GM21529 (cell line): ENCODE results near the gene KRT82.

Experiments used
- ATAC-seq: cut with Tn5 transposase; IDR thresholded peaks from one replicate; pipeline ENCODE4 v1.9.1; 2021; ENCODE audit not compliant: unreplicated experiment

KRT82 gene

GRCh38 chr12:52389313-52390207 lies 16.6 kb downstream of the KRT82 start:
- no peak for ATAC-seq

- ATAC-seq: no peak
Observed at GRCh38 chr12:52387859-52388258, 18.3 kb downstream of the KRT82 start.

- no peak for ATAC-seq
Observed at GRCh38 chr12:52385226-52385702, 20.9 kb downstream of the KRT82 start, which contains the start of gene KRT84. TSS of gene KRT84 (minus strand) at chr12:52385652. CDS start at chr12:52385585, 67 bp downstream.

DNA sequence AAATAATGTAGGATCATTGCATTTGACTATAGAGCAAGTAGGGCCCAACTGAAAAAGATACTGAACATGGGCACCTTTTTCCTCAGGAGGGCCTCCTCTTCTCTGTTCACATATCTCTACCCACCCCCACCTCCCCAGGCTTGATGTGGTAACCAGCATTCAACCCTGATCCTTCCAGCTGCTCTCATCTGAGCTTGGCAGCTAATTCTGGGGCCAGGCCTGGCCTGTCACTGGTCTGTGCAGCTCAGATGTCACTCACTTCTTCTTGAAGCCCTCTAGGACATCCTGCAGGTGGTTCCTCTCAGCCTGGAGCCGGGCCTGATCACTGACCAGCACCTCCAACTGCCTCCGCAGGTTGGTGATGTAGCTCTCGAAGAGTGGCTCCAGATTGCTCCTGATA lies 22.8 kb downstream of the KRT82 start:
- ATAC-seq: no peak

DNA sequence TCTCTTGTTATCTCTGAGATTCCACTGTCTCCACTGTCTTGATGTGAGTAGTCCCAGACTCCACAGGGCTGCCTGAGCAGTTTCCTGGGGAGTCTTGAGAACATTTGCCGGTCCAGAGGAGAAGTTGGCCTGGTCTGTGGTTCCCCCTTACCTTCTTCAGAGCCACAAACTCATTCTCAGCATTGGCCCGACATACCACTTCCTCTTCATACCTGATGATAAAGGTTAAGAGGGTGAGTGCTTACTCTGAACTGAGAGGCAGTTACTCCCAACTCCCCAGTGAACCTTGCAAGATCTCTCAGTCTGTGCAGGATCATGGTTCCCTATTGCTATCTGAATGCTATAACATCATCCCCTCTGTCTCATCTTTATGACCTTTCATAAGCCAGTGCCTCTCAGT lies 23.3 kb downstream of the KRT82 start:
- ATAC-seq: no peak

- ATAC-seq: no peak
Observed at GRCh38 chr12:52381206-52381605, 24.9 kb downstream of the KRT82 start.

GRCh38 chr12:52380271-52380694 lies 25.9 kb downstream of the KRT82 start:
- ATAC-seq: no peak

DNA sequence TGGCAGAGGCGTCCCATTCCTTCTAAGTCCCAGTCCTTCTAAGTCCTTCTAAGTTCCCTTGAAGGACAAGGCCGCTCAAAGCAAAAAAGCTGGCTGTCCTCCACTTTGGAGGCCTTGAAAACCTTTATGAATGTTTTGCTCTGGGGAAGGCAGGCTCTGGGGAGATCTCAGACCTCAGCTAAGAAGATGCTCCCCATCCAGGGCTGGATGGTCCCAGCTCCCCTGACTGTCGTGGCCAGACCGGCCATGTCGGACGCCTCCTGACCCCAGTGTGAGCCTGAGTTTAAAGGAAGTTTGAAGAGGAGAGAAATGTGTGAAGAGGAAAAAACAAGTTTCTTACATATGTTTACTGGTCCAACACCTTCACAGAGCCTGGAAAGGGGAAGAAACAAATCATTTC lies 26.6 kb downstream of the KRT82 start:
- ATAC-seq: no peak

- no peak for ATAC-seq
Observed at GRCh38 chr12:52378091-52378490, 28.0 kb downstream of the KRT82 start.

GRCh38 chr12:52377266-52377665 lies 28.9 kb downstream of the KRT82 start:
- ATAC-seq: no peak

DNA sequence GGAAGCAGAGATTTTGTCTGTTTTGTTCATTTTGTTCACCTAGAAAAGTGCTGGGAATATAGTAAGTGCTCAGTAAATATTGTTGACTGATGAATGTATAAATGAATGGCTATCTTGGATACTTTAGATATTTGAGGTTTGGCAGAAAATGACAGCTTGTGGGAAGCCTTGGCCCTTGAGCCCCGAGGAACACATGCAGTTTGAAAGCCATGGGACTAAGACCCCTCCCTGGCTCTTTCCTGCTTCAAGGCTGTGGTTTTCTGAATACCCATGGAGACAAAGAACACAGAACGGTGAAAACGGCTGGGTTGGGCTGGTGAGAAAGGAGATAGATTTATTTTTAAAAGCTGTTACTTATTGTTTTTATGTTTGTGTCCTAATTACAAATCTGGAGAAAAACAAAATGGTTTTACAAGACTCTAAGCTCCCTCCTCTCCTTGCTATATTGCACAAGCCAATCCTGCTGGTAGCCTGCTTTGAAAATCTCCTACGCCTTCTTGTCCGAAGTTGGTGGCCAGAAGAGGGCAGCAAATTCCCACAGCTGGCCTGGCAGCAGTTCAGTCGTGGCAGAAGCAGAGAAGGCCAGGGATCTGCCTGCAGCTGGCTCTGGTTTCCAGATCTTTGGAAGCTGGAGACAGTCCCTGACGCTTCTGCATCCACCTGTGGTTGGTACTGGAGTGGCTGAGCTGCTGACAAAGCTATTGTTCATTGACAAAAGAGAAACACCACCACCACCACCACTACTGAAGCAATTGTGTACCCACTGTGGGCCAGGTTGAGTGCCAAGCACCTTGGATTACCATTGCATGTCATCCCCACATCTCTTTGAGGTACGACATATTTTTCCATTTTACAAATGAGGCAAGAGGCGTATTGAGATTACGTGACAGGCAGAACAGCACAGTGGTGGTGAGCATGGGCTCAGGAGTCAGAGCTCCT lies 33.6 kb downstream of the KRT82 start:
- ATAC-seq: no peak

DNA sequence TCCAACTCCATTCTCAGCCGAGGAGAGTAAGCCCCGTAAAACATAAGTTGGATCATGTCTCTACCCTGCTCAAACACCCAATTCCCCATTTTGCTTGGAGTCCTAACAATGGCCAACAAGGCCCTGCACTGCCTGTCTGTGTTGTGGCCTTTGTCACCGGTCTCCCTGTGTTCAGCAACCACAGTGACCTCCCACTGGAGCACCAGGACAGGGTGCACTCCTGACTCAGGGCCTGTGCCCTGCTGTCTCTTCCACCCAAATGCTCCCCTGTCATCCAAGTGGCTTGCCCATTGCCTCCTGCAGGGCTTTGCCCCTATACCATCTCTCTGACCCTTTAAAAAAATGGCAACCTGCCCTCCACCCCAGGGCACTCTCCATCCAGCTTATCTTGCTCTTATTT lies 34.4 kb downstream of the KRT82 start:
- ATAC-seq: no peak

- no peak for ATAC-seq
Observed at GRCh38 chr12:52370926-52371608, 35.1 kb downstream of the KRT82 start.

- ATAC-seq: no peak
Observed at GRCh38 chr12:52369809-52370208, 36.3 kb downstream of the KRT82 start.

DNA sequence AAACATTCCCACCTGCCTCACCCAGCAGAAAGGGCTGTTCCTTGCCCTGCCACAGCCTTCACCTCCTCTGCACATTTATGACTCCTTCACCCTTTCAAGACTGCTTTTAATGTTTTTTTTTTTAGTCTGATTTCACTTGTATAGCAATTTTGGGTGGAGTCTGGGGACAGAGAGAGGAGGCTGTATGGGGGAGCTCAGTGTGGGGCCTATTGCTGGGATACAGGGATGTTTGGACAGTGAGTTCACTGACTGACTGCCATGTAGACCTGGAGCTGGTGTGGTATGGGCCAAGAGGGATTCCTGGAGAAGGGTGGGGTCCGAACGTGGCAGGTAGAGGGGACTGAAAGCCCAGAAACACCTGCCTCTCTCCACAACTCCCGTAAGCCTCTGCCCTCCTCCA lies 36.9 kb downstream of the KRT82 start:
- ATAC-seq: no peak

DNA sequence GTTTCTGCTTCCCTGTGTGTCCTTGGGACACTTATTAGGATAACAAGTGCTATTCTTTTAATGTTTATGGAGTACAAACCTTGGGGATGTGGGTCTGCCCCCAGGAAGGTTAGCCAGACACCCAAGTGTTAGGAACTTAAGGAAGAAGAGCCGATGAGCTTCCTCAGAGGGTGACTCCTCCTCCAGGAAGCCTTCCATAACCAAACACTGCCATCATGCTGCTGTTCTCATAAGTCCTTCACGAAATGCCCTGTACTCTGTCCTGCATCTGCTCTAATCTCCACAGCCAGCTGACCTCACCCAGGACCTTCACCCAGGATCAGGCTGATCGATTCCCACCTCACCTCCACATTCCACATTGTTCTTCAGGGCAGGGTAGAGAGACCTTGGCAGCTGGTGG lies 37.6 kb downstream of the KRT82 start:
- no peak for ATAC-seq

DNA sequence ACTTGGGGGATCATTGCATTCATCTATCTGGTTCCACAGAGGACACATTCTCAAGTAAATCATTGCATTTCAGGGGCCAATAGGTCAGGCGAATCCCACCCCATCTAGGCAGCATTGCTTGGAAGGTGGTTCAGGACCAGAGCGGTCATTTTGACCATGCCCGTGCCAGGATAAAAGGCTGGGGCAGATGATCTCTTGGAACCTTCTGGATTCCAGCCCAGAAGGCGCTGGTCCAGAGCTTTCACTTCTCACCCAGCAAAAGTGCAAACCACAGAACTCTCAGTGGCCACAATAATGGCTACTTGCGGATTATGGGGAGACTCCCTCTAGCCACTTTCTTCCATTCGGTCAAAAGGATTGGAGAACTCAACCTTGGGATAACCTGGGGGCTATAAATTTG lies 38.3 kb downstream of the KRT82 start:
- no peak for ATAC-seq

- no peak for ATAC-seq
Observed at GRCh38 chr12:52366738-52367485, 39.2 kb downstream of the KRT82 start, which contains the start of gene KRT85. TSS of gene KRT85 (minus strand) at chr12:52367481. CDS start at chr12:52367405, 76 bp downstream.

- no peak for ATAC-seq
Observed at GRCh38 chr12:52364901-52365489, 41.1 kb downstream of the KRT82 start.

DNA sequence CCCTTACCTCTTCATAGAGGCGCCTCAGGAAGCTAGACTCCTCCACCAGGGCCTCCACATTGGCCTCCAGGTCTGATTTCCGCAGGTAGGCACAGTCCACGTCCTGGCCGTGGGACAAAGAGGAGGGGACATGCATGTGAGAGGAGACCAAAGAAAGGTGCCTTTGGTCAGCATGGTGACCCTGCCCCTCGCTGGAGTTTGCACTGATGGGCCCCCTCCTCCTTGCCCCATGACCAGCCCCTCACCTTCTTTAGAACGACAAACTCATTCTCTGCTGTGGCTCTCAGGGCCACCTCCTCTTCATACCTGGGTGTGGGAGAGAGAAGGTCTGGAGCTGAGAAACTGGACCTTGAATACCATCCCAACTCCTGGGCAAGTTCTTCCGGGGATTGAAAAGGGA lies 42.1 kb downstream of the KRT82 start:
- no peak for ATAC-seq
